Measurements from ENCODE around the gene KCTD21.

KCTD21 gene

DNA sequence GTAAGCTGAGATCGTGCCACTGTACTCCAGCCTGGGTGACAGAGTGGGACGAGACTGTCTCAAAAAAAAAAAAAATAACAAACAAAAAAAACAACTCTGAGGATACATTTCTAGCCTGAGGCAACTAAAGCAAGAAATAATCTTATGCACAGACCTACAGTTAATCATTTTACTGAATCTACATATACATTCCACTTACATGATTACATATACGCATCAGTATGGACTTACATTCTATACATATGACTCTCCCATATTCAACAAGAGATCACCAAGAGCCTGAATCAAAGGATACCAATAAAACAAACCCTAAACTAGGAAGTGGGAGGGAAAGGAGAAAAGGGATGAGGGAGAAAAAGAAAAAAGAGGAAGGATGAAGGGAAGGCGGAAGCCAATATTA, 50.1 kb downstream of the KCTD21 start:
- no peak for DNase-seq

GRCh38 chr11:78132475-78132874, 56.0 kb downstream of the KCTD21 start:
- DNase-seq, result no peak

- DNase-seq, result no peak
Measured at GRCh38 chr11:78131956-78132355, 56.5 kb downstream of the KCTD21 start.

GRCh38 chr11:78127403-78127802, 61.0 kb downstream of the KCTD21 start:
- no peak for DNase-seq

Data from CD4-positive, alpha-beta T cell treated with Interleukin-4 for 4 hours (primary cell).